ENCODE measurements around the gene PSTK.

- TF ChIP-seq CTCF (IDR thresholded peaks at IDR 0.05; ENCODE audit: low read depth, low read length) (no peak), EZH2phosphoT487 (IDR thresholded peaks at IDR 0.05; ENCODE audit: low read depth) (no peak)
Observed at GRCh38 chr10:122974543-122975064, 5.6 kb upstream of the PSTK start.

Data from OCI-LY3 (cell line).